HepG2 (cell line): Measurements from ENCODE around the gene OR2S2. TPM values are rescaled to one million over a fixed set of nuclear protein-coding genes. Genes with fewer than 3 reads are reported as not detected.

Source experiments
- ATAC-seq: fragments of 200-7000 bp; cut with Tn5 transposase; 3 replicates; pipeline ENCODE4 v1.9.1; 2020; ENCODE audit warnings: mild to moderate bottlenecking, moderate library complexity
- BruUV-seq: library from RNA; stranded (reverse); fragments of 400-500 nt; replicated peaks from 2 replicates; lab custom pipeline; 2021; lab: Mats Ljungman, UMichigan
- CTCF ChIA-PET: fragments of 300-600 bp; formaldehyde crosslinking; extraction: SDS; loops from one replicate; lab custom pipeline; 2021; ENCODE audit warnings: low total read pairs, inconsistent platforms, low intra/inter-chr PET ratio; lab: Yijun Ruan, JAX
- POLR2A ChIA-PET: fragments of 350-600 bp; sonication (Branson Sonifier 250); formaldehyde crosslinking; loops from one replicate; lab custom pipeline; 2020; ENCODE audit warnings: antibody characterized with exemption, inconsistent platforms; lab: Yijun Ruan, JAX
- DNase-seq: peaks from one replicate; pipeline ENCODE4 v3.0.0-alpha.2; 2015; ENCODE audit warnings: low spot score
- FAIRE-seq: peaks from 3 replicates; lab custom pipeline; 2011; peaks lifted over from hg19 to GRCh38; lab: Jason Lieb, UNC
- H2AFZ ChIP-seq: one replicate; pipeline ENCODE4 v1.6.1; 2011; ENCODE audit warnings: low read length, inconsistent platforms
- H3K27ac ChIP-seq: fragments of 300-600 bp; 3 replicates; pipeline ENCODE4 v1.8.0; 2011; ENCODE audit warnings: mixed run types, mild to moderate bottlenecking, mixed read lengths, low read length, inconsistent platforms; ENCODE audit not compliant: insufficient read depth; ENCODE audit errors: extremely low read length
- H3K27me3 ChIP-seq, 2 experiments: fragments of 200-600 bp in 1 of 2; 2 replicates in 1 of 2; 3 replicates in 1 of 2; pipeline versions ENCODE4 v1.6.0 to v1.8.0; 2011; ENCODE audit warnings: low read length in 2 of 2, mild to moderate bottlenecking in 2 of 2, moderate library complexity in 2 of 2, inconsistent platforms in 1 of 2; ENCODE audit not compliant: insufficient read depth in 2 of 2, control insufficient read depth in 1 of 2
- H3K36me3 ChIP-seq, 2 experiments: fragments of 200-600 bp in 1 of 2; replicated peaks in 1 of 2; 2 replicates in 1 of 2; 3 replicates in 1 of 2; pipeline versions ENCODE4 v1.5.1 to v1.8.0; 2011; ENCODE audit warnings: low read length in 2 of 2, inconsistent platforms in 1 of 2; ENCODE audit not compliant: insufficient read depth in 2 of 2, control insufficient read depth in 1 of 2
- H3K4me1 ChIP-seq: 2 replicates; pipeline ENCODE4 v1.5.1; 2012; ENCODE audit warnings: low read length, inconsistent platforms; ENCODE audit not compliant: insufficient read depth
- H3K4me2 ChIP-seq: 2 replicates; pipeline ENCODE4 v1.6.0; 2011; ENCODE audit warnings: low read depth, low read length, inconsistent platforms
- H3K4me3 ChIP-seq, 3 experiments: fragments of 200-600 bp in 1 of 3; sonication (generic), shearing (Covaris generic) in 1 of 3; replicated peaks in 1 of 3; 2 replicates each; pipeline ENCODE4 v1.5.1; 2011 to 2016; ENCODE audit warnings: low read length in 3 of 3, inconsistent platforms in 2 of 3, low read depth in 2 of 3, mild to moderate bottlenecking in 2 of 3, control low read depth in 1 of 3, mixed read lengths in 1 of 3; ENCODE audit not compliant: insufficient read depth in 1 of 3
- H3K79me2 ChIP-seq: one replicate; pipeline ENCODE4 v1.6.1; 2011; ENCODE audit warnings: low read length, inconsistent platforms; ENCODE audit not compliant: insufficient read depth
- H3K9ac ChIP-seq: 2 replicates; pipeline ENCODE4 v1.6.0; 2011; ENCODE audit warnings: mild to moderate bottlenecking, low read depth, low read length, inconsistent platforms; ENCODE audit not compliant: insufficient read depth
- H3K9me3 ChIP-seq: 2 replicates; pipeline ENCODE4 v1.5.1; 2012; ENCODE audit warnings: mild to moderate bottlenecking, low read length
- H4K20me1 ChIP-seq: 2 replicates; pipeline ENCODE4 v1.6.0; 2011; ENCODE audit warnings: inconsistent platforms, mild to moderate bottlenecking, low read length, moderate library complexity; ENCODE audit not compliant: insufficient read depth
- LCORL ChIP-seq, 2 experiments: fragments of 450-650 bp in 1 of 2; sonication (generic) in 1 of 2; formaldehyde crosslinking in 1 of 2; IDR thresholded peaks; 2 replicates each; pipeline versions ENCODE4 v1.5.0 to v1.6.1; 2017 to 2020; ENCODE audit warnings: antibody characterized with exemption in 1 of 2, missing genetic modification reagents in 1 of 2
- WGBS: methylation state at CpG from one replicate; pipeline ENCODE4 v1.1.6; 2017; ENCODE audit warnings: low lambda C conversion rate; 5-methylcytosine and 5-hydroxymethylcytosine counted together
- in situ Hi-C: cut with HindIII; loops from 2 replicates; pipeline ENCODE4 v1.10.0; 2017; ENCODE audit warnings: low pct_unique_long_range_greater_than_20kb; ENCODE audit not compliant: extremely low pct_ligation_motif_present
- intact Hi-C: fragments of 100-400 bp; cut with micrococcal nuclease; formaldehyde crosslinking; loops from one replicate; pipeline ENCODE4 v1.10.0; 2022; ENCODE audit not compliant: unreplicated experiment
- polyA plus RNA-seq, 8 experiments: library from polyadenylated mRNA; depleted of rRNA in 3 of 8; stranded (reverse) in 7 of 8; unstranded in 1 of 8; fragments of >200 nt; fragmentation: Illumina TruSeq in 4 of 8; extraction: Trizol in 4 of 8; gene quantifications; 2 replicates each; pipeline versions ENCODE4 v1.2.1 to v1.2.3, GENCODE V29; 2011 to 2016; ENCODE audit warnings: low read depth in 4 of 8, missing spikeins in 1 of 8, mixed read lengths in 1 of 8; ENCODE audit not compliant: insufficient read depth in 1 of 8
- total RNA-seq, 5 experiments: library from RNA; depleted of rRNA; stranded (reverse); fragments of >200 nt; fragmentation: Illumina TruSeq; extraction: Trizol; gene quantifications; 2 replicates each; pipeline ENCODE4 v1.2.3, GENCODE V29; 2016; ENCODE audit warnings: low read depth in 1 of 5
- TF ChIP-seq, protein P1 (sequence below): sonication (generic); formaldehyde crosslinking; IDR thresholded peaks from 2 replicates; pipeline ENCODE4 v1.4.0; 2020; ENCODE audit warnings: missing genetic modification reagents, borderline replicate concordance
- TF ChIP-seq, protein P2 (sequence below): sonication (generic); formaldehyde crosslinking; IDR thresholded peaks from 2 replicates; pipeline ENCODE4 v1.8.0; 2022; ENCODE audit warnings: low read depth, missing genetic modification reagents

Gene OR2S2
- total and polyA plus RNA-seq, 2 of the 13 experiments (the other 11 are each of a cell fraction or from before 2014, with no cell fraction given) = not detected

DNA sequence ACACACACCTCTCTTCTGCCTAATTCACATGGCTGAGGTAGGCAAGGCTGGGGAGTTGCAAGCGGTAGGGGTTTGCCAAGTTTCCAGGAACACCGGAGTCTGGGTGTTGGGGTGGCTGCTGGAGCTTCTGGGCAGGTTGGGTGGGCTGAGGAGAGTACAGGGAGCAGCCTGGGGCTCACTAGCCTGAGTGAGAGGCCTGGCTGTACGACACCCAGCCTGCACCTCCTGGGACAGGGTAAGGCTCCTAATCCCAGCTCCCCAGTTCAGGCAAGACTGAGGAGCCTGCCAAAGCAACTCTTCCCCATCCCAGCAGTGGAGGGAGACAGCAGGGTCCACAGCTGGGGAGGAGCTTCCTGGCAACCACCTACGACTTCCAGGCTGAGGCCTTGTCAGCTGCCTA, 40.7 kb downstream of the OR2S2 start:
- peaks cover 65% of the 10 kb centered on the region for H3K4me1 ChIP-seq
- ATAC-seq = no peak
- no peak overlapping the region for H2AFZ ChIP-seq
- no peak for FAIRE-seq
- intact Hi-C loops = no loop called here
- H3K79me2 ChIP-seq = no peaks in the 10 kb centered on the region
- in situ Hi-C loops = no loop called here
- no peaks in the 10 kb centered on the region for H3K36me3 ChIP-seq
- H3K4me3 ChIP-seq = no peak overlapping the region
- no peak overlapping the region for H3K27ac ChIP-seq
- no CpG with 5 or more reads among the region's 4 CpGs for WGBS
- ChIA-PET CTCF (no interaction called here), POLR2A (no interaction called here)
- H3K4me2 ChIP-seq = no peak overlapping the region
- H3K27me3 ChIP-seq = peaks cover 0 to 4% of the 10 kb centered on the region in 2 experiments; a peak in 1 of 5 replicates
- no peaks in the 10 kb centered on the region for H4K20me1 ChIP-seq
- BruUV-seq = no TSS peak
- no peak overlapping the region for H3K9ac ChIP-seq
- TF ChIP-seq, protein P1, sequence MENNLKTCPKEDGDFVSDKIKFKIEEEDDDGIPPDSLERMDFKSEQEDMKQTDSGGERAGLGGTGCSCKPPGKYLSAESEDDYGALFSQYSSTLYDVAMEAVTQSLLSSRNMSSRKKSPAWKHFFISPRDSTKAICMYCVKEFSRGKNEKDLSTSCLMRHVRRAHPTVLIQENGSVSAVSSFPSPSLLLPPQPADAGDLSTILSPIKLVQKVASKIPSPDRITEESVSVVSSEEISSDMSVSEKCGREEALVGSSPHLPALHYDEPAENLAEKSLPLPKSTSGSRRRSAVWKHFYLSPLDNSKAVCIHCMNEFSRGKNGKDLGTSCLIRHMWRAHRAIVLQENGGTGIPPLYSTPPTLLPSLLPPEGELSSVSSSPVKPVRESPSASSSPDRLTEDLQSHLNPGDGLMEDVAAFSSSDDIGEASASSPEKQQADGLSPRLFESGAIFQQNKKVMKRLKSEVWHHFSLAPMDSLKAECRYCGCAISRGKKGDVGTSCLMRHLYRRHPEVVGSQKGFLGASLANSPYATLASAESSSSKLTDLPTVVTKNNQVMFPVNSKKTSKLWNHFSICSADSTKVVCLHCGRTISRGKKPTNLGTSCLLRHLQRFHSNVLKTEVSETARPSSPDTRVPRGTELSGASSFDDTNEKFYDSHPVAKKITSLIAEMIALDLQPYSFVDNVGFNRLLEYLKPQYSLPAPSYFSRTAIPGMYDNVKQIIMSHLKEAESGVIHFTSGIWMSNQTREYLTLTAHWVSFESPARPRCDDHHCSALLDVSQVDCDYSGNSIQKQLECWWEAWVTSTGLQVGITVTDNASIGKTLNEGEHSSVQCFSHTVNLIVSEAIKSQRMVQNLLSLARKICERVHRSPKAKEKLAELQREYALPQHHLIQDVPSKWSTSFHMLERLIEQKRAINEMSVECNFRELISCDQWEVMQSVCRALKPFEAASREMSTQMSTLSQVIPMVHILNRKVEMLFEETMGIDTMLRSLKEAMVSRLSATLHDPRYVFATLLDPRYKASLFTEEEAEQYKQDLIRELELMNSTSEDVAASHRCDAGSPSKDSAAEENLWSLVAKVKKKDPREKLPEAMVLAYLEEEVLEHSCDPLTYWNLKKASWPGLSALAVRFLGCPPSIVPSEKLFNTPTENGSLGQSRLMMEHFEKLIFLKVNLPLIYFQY (CRISPR knock-in tag) = no peak
- TF ChIP-seq, protein P2, sequence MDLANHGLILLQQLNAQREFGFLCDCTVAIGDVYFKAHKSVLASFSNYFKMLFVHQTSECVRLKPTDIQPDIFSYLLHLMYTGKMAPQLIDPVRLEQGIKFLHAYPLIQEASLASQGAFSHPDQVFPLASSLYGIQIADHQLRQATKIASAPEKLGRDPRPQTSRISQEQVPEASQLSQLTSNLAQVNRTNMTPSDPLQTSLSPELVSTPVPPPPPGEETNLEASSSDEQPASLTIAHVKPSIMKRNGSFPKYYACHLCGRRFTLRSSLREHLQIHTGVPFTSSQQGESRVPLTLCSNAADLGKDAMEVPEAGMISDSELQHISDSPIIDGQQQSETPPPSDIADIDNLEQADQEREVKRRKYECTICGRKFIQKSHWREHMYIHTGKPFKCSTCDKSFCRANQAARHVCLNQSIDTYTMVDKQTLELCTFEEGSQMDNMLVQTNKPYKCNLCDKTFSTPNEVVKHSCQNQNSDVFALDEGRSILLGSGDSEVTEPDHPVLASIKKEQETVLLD (CRISPR knock-in tag) = no peak
- TF ChIP-seq LCORL (IDR thresholded peaks at IDR 0.05) (no peak), LCORL (CRISPR knock-in tag; IDR thresholded peaks at IDR 0.05) (no peak)
- DNase-seq = no peak
- H3K9me3 ChIP-seq = no peaks in the 10 kb centered on the region
